ENCODE data around the gene IL18R1.

The IL18R1 gene

DNA sequence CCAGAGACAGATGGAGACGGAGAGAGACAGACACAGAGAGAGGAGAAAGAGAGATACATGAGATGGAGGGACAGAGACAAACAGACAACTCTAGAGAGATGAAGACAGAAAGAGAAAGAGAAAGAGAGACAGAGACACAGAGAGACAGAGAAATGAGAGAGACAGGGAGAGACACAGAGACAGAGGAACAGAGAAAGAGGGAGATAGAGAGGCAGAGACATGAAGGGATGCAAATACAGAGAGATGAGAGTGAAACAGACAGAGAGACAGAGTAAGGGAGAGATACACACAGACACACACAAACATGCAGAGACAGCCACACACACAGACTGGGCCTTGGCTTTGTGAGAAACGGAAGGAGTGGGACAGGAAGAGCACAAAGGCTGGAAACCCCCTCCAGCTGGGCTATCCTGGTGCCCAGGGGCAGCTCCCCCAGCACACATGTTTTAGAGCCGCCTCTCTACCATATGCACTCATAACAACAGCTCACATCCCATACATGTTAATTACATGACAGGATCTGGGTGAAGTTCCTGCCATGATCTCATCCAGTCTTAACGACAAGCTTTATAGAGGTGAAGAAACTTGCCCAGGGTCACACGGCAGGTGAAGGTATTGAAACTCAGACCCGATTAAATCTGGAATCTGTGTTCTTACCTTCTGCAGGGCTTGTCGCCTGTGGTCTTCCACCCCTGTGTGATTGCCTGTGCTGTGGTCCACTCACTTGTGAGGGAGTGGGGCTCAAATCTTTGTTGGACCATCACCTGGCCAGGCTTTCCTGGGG is 32.4 kb downstream of the IL18R1 start:
- CTCF ChIA-PET = no interaction called here
- no peak for DNase-seq
- peaks cover 20% of the 10 kb centered on the region for H3K9me3 Mint-ChIP-seq
- peaks cover 80% of the 10 kb centered on the region for H3K36me3 Mint-ChIP-seq
- H3K4me1 Mint-ChIP-seq = peaks cover 9% of the 10 kb centered on the region
- H3K27me3 Mint-ChIP-seq = no peaks in the 10 kb centered on the region
- no peak overlapping the region for H3K4me3 Mint-ChIP-seq
- no peak overlapping the region for H3K27ac Mint-ChIP-seq

DNA sequence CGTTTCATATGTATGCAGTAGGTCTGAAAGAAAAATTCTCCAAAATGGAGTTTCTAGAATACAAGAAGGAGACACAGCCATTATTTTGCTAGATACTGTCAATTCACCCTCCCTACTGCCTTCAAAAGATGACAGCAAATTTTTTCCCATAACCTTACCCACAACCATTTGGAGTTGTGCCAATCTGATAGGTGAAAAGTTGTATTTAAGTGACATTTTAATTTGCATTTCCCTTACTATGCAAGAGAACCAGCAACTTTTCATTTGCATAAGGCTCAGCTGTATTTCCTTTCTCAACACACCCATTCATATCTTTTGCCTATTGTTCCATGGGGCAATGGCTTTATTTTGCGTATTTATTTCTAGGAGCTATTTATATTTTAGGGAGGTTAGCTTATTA is 36.0 kb downstream of the IL18R1 start:
- Mint-ChIP-seq H3K9me3 (no peaks in the 10 kb centered on the region), H3K4me3 (no peak overlapping the region), H3K4me1 (peaks cover 9% of the 10 kb centered on the region), H3K27me3 (no peaks in the 10 kb centered on the region), H3K36me3 (peaks cover 67% of the 10 kb centered on the region), H3K27ac (no peak overlapping the region)
- no peak for DNase-seq
- CTCF ChIA-PET = interaction anchor here (1.1 kb wide), 1 partner anchor 90 kb away, joined by 3 read pairs; no protein-coding TSS in a partner anchor

DNA sequence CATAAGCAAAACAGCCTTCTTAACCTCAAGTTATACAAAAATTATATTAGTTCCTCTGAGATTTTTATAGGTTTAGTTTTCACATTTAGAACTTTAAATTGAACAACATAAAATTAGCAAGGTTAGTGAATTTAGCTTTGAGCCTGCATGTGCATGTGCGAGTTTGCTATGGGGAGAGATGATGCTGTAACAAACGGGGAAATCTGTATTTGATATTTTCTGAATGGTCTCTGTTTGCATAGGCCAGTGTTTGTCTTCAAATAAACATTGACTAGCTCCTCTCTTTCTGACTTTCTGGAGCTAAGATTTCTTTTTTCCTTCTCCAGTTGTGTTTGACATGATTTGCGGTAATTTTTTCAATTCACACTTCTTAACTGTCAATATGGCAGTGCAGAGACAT is 36.5 kb downstream of the IL18R1 start:
- Mint-ChIP-seq H3K4me1 (peaks cover 9% of the 10 kb centered on the region), H3K27ac (no peak overlapping the region), H3K4me3 (no peak overlapping the region), H3K9me3 (no peaks in the 10 kb centered on the region), H3K27me3 (no peaks in the 10 kb centered on the region), H3K36me3 (peaks cover 64% of the 10 kb centered on the region)
- DNase-seq = no peak
- CTCF ChIA-PET = no interaction called here

GRCh38 chr2:102392942-102393341 is 37.3 kb downstream of the IL18R1 start:
- no peaks in the 10 kb centered on the region for H3K9me3 Mint-ChIP-seq
- H3K27ac Mint-ChIP-seq = no peak overlapping the region
- H3K4me1 Mint-ChIP-seq = peaks cover 7% of the 10 kb centered on the region
- CTCF ChIA-PET = no interaction called here
- no peak for DNase-seq
- no peaks in the 10 kb centered on the region for H3K27me3 Mint-ChIP-seq
- H3K36me3 Mint-ChIP-seq = peaks cover 55% of the 10 kb centered on the region
- no peak overlapping the region for H3K4me3 Mint-ChIP-seq

- peaks cover 40% of the 10 kb centered on the region for H3K36me3 Mint-ChIP-seq
- no peaks in the 10 kb centered on the region for H3K27me3 Mint-ChIP-seq
- no peak for DNase-seq
- H3K9me3 Mint-ChIP-seq = no peaks in the 10 kb centered on the region
- no peak overlapping the region for H3K27ac Mint-ChIP-seq
- H3K4me3 Mint-ChIP-seq = no peak overlapping the region
- H3K4me1 Mint-ChIP-seq = peaks cover 22% of the 10 kb centered on the region
- CTCF ChIA-PET = no interaction called here
These were observed 40.4 kb downstream of the IL18R1 start for GRCh38 chr2:102396012-102396411.

DNA sequence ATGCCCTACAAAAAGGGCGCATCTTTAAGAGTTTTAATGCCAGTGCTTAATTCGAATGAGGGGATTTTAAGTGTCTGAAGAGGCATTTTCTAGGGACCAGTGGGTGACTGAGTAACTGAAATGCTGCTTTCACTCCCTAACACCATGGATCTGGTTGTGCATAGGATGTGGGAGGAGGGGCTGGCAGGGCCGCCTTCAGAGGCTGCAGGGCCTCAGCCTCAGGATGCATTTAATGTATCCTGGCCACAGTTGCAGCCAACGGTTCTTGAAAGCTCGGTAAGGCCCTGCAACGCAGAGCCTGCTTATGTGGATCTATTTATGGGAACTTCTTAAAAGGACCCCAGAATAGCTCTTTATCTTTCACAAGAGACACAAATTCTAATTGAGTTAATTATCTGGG is 41.6 kb downstream of the IL18R1 start:
- Mint-ChIP-seq H3K27me3 (no peaks in the 10 kb centered on the region), H3K36me3 (peaks cover 30% of the 10 kb centered on the region), H3K27ac (no peak overlapping the region), H3K4me3 (no peak overlapping the region), H3K4me1 (peaks cover 22% of the 10 kb centered on the region), H3K9me3 (no peaks in the 10 kb centered on the region)
- CTCF ChIA-PET = no interaction called here
- DNase-seq = no peak

DNA sequence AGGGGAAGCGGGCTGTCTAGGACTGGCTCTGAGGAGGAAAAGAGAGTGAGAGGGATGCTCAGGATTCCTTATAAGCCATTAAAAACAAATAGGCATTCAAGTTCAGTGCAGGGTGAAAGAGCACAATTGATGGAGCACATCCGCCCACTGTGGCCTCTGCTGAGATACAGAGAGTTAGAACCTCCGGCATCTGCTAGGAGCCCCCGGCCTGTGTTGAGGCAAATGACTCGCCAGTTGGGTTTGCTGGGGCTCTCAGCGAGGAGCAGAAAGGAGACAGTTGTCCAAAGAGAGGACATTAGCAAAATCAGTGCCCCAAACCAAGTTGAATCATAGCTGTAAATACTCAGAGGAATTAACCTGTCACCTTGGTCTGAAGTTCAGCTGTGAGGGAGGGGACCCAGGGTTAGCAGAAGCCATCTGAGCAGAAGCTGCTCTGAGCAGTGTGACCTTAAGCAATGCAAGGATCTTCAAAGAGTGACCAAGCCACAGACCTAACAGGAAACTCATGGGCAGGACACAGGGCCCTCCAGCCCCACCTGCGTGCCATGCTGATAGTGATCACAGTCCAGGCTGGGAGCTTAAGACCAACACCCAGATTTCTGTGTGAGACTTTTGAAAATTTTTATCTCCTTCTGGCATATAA is 44.0 kb downstream of the IL18R1 start:
- CTCF ChIA-PET = no interaction called here
- peaks cover 22% of the 10 kb centered on the region for H3K4me1 Mint-ChIP-seq
- no peak overlapping the region for H3K27ac Mint-ChIP-seq
- no peaks in the 10 kb centered on the region for H3K27me3 Mint-ChIP-seq
- DNase-seq = no peak
- H3K9me3 Mint-ChIP-seq = no peaks in the 10 kb centered on the region
- no peak overlapping the region for H3K4me3 Mint-ChIP-seq
- peaks cover 16% of the 10 kb centered on the region for H3K36me3 Mint-ChIP-seq

DNA sequence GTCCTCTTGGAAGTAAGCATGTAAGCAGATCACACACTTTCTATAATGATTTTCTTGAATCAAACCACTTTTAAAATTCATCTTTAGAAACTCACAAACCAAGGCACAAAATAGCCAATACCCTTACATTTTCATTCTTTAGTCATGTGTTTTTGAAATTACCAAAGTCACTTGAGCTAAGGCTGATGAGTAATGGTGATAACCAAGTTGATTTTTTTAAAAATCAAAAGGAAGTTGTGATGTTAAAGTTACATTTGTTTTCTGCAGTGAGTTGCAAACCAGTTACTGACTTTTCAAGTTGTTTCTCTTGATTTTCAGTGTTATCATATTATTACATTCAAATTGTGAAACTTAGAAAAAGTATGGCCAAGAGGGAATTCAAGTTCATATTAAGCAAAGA is 45.9 kb downstream of the IL18R1 start:
- no peak for DNase-seq
- Mint-ChIP-seq H3K27ac (no peak overlapping the region), H3K27me3 (no peaks in the 10 kb centered on the region)

DNA sequence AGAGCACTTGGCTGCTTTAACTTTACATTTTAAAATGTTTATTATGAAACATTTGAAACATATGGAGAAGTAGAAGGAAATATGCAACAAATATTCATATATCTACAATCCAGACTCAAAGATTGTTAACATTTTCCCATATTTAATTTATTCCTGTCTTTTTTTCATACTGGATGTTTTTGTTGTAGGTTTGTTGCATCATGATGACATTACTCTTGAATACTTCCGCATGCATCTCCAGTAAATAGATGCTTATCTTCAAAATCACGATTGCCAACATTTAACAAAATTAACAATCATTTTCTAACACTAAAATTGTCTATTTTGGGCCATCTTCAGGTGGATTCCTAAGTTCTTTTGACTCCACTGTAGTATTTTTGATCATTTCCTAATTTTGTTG is 46.3 kb downstream of the IL18R1 start:
- DNase-seq = no peak
- Mint-ChIP-seq H3K36me3 (peaks cover 6% of the 10 kb centered on the region), H3K4me3 (no peak overlapping the region), H3K9me3 (no peaks in the 10 kb centered on the region), H3K27ac (no peak overlapping the region), H3K27me3 (no peaks in the 10 kb centered on the region), H3K4me1 (peaks cover 22% of the 10 kb centered on the region)
- CTCF ChIA-PET = no interaction called here

More for the DNA sequence above, 45.9 kb downstream of the IL18R1 start:
- no peak overlapping the region for H3K4me3 Mint-ChIP-seq
- peaks cover 9% of the 10 kb centered on the region for H3K36me3 Mint-ChIP-seq
- H3K9me3 Mint-ChIP-seq = no peaks in the 10 kb centered on the region
- H3K4me1 Mint-ChIP-seq = peaks cover 22% of the 10 kb centered on the region
- CTCF ChIA-PET = no interaction called here

DNA sequence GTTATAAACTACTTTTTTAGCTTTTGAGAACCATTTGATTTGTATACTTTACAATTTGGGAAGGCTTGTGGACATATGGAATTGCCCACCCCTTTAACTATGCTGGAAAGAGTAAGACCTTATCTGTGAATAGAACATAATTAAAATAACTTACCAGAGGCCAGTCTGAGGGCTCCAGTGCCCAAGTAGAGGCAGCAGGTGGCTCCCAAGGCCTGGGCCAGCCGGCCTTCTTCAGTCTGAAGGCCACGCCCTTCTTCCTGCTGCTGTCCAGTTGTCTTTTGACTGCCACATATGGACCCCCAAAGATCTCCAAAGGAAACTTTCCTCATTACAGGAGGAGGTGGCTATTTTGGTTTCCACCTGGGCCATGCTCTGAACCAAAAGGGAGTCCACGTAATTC is 55.4 kb downstream of the IL18R1 start:
- Mint-ChIP-seq H3K27me3 (no peaks in the 10 kb centered on the region), H3K9me3 (peaks cover 24% of the 10 kb centered on the region), H3K4me1 (peaks cover 7% of the 10 kb centered on the region), H3K27ac (no peak overlapping the region), H3K36me3 (peaks cover 33% of the 10 kb centered on the region), H3K4me3 (no peak overlapping the region)
- CTCF ChIA-PET = interaction anchor here (1.4 kb wide), 1 partner anchor 16 kb away, joined by 3 read pairs; no protein-coding TSS in a partner anchor
- no peak for DNase-seq

GRCh38 chr2:102412199-102412598 is 56.6 kb downstream of the IL18R1 start:
- H3K36me3 Mint-ChIP-seq = peaks cover 39% of the 10 kb centered on the region
- CTCF ChIA-PET = interaction anchor here (1.4 kb wide), 1 partner anchor 14 kb away, joined by 3 read pairs; no protein-coding TSS in a partner anchor

DNA sequence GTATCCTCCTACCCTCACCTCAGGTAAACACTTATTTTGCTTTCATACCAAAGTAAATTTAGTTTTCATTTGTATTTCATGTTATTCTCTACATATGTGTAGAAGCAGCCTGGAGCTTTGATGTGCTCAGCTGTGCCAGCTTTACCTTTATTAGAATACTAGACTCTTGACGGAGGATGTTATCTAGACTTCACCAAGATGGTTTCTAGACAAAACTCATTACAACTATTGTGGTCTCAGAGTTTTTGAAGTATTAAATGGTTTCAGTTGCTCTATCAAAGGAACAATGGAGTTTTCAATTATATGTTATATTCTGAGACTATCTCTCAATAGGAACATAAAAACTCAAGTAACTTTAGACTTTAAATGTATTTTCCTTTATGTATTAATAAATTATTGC is 62.4 kb downstream of the IL18R1 start:
- peak; percentile 34 for DNase-seq
- peak overlapping the region; percentile 37 for H3K4me3 Mint-ChIP-seq
- H3K9me3 Mint-ChIP-seq = peaks cover 13% of the 10 kb centered on the region
- peaks cover 72% of the 10 kb centered on the region for H3K4me1 Mint-ChIP-seq
- H3K27me3 Mint-ChIP-seq = no peaks in the 10 kb centered on the region
- CTCF ChIA-PET = interaction anchor here (1.0 to 5.1 kb wide), 6 partner anchors 25 to 178 kb away, joined by 3 to 21 read pairs (median 5); no protein-coding TSS in a partner anchor
- peak overlapping the region; percentile 91 for H3K27ac Mint-ChIP-seq
- H3K36me3 Mint-ChIP-seq = peaks cover 40% of the 10 kb centered on the region

More at GRCh38 chr2:102412199-102412598, 56.6 kb downstream of the IL18R1 start:
- Mint-ChIP-seq H3K27ac (no peak overlapping the region), H3K4me3 (no peak overlapping the region), H3K27me3 (no peaks in the 10 kb centered on the region), H3K4me1 (peaks cover 17% of the 10 kb centered on the region), H3K9me3 (peaks cover 29% of the 10 kb centered on the region)
- no peak for DNase-seq

- H3K4me1 Mint-ChIP-seq = peaks cover 77% of the 10 kb centered on the region
- H3K27ac Mint-ChIP-seq = peak overlapping the region; percentile 91
- CTCF ChIA-PET = interaction anchor here (1.0 to 5.1 kb wide), 8 partner anchors 12 to 179 kb away, joined by 3 to 21 read pairs (median 4); no protein-coding TSS in a partner anchor
- peaks cover 11% of the 10 kb centered on the region for H3K9me3 Mint-ChIP-seq
- peak overlapping the region; percentile 66 for H3K4me3 Mint-ChIP-seq
- no peak for DNase-seq
- H3K36me3 Mint-ChIP-seq = peaks cover 43% of the 10 kb centered on the region
- no peaks in the 10 kb centered on the region for H3K27me3 Mint-ChIP-seq
These were observed 62.9 kb downstream of the IL18R1 start for GRCh38 chr2:102418421-102418961.

DNA sequence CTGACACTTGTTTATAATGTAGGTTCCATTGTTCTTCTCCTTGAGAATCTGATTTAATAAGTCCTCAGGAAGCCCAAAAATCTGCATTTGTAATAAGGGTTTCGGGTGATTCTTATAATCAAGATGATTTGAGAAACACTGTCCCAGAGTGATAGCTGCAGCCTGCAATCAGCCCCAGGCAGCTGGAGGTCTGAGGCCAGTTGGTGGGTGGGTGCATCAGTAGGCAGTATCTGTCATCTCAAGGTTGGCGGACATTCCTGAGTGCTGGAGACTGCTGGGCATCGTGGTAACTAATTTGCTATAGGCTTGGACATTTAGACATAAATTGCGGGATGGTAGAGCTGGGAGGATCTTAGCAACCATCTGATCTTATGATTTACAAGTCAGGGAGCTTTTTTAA is 64.7 kb downstream of the IL18R1 start:
- Mint-ChIP-seq H3K27ac (no peak overlapping the region), H3K27me3 (no peaks in the 10 kb centered on the region), H3K4me3 (no peak overlapping the region), H3K36me3 (peaks cover 43% of the 10 kb centered on the region), H3K4me1 (peaks cover 93% of the 10 kb centered on the region), H3K9me3 (peaks cover 10% of the 10 kb centered on the region)
- CTCF ChIA-PET = interaction anchor here (0.7 to 5.1 kb wide), 2 partner anchors 23 to 29 kb away, joined by 3 to 21 read pairs; no protein-coding TSS in a partner anchor
- no peak for DNase-seq
